GM12864 (cell line): ENCODE data around the gene THY1.
"Not testable (repeated sequence)": the region's sequence is repeated elsewhere in the genome, so short reads cannot be mapped to it uniquely, and the experiment has no call there.

ENCODE experiments used
- DNase-seq: peaks from one replicate; pipeline ENCODE4 v3.0.0-alpha.2; 2011; ENCODE audit warnings: low read depth
- H3K4me3 ChIP-seq: 2 replicates; pipeline ENCODE4 v1.5.1; 2011; ENCODE audit warnings: mild to moderate bottlenecking, low read depth, low read length, control low read depth
- CTCF ChIP-seq: IDR thresholded peaks from 2 replicates; pipeline ENCODE4 v1.5.1; 2011; ENCODE audit warnings: low read depth, mild to moderate bottlenecking, moderate library complexity, low read length, control low read depth, inconsistent platforms; ENCODE audit errors: missing control alignments

THY1 gene

GRCh38 chr11:119461229-119461963, 38.4 kb upstream of the THY1 start:
- no peak for TF ChIP-seq CTCF
- no peak for DNase-seq
- H3K4me3 ChIP-seq: no peak overlapping the region

GRCh38 chr11:119460582-119460981, 37.6 kb upstream of the THY1 start:
- H3K4me3 ChIP-seq: no peak overlapping the region
- DNase-seq: no peak
- no peak for TF ChIP-seq CTCF

- DNase-seq: no peak
- no peak for TF ChIP-seq CTCF
- H3K4me3 ChIP-seq: no peak overlapping the region
Measured at GRCh38 chr11:119460097-119460496, 37.1 kb upstream of the THY1 start.

GRCh38 chr11:119459293-119459976, 36.5 kb upstream of the THY1 start:
- TF ChIP-seq CTCF: no peak
- no peak for DNase-seq

GRCh38 chr11:119455708-119456107, 32.7 kb upstream of the THY1 start:
- not testable (repeated sequence) for H3K4me3 ChIP-seq, DNase-seq

More at GRCh38 chr11:119459293-119459976, 36.5 kb upstream of the THY1 start:
- H3K4me3 ChIP-seq: no peak overlapping the region

- H3K4me3 ChIP-seq, DNase-seq: not testable (repeated sequence)
Measured at GRCh38 chr11:119455241-119455640, 32.3 kb upstream of the THY1 start.

GRCh38 chr11:119453881-119454280, 30.9 kb upstream of the THY1 start:
- no peak overlapping the region for H3K4me3 ChIP-seq
- no peak for TF ChIP-seq CTCF
- no peak for DNase-seq

- no peak for DNase-seq
- no peak for TF ChIP-seq CTCF
- no peak overlapping the region for H3K4me3 ChIP-seq
Measured at GRCh38 chr11:119450590-119451326, 27.8 kb upstream of the THY1 start.
